SK-N-DZ (cell line): ENCODE data around the gene ERFE.

Experiments
- DNase-seq: peaks from one replicate; pipeline ENCODE4 v3.0.0-alpha.2; 2015; ENCODE audit warnings: low spot score

ERFE gene

GRCh38 chr2:238139196-238140039 is 19.4 kb upstream of the ERFE start:
- DNase-seq, result peak; percentile 59

GRCh38 chr2:238140040-238140439 is 18.7 kb upstream of the ERFE start:
- no peak for DNase-seq

GRCh38 chr2:238140721-238141540 is 17.8 kb upstream of the ERFE start:
- DNase-seq, result no peak

- DNase-seq, result no peak
Measured at GRCh38 chr2:238141541-238142318, 17.0 kb upstream of the ERFE start.

DNA sequence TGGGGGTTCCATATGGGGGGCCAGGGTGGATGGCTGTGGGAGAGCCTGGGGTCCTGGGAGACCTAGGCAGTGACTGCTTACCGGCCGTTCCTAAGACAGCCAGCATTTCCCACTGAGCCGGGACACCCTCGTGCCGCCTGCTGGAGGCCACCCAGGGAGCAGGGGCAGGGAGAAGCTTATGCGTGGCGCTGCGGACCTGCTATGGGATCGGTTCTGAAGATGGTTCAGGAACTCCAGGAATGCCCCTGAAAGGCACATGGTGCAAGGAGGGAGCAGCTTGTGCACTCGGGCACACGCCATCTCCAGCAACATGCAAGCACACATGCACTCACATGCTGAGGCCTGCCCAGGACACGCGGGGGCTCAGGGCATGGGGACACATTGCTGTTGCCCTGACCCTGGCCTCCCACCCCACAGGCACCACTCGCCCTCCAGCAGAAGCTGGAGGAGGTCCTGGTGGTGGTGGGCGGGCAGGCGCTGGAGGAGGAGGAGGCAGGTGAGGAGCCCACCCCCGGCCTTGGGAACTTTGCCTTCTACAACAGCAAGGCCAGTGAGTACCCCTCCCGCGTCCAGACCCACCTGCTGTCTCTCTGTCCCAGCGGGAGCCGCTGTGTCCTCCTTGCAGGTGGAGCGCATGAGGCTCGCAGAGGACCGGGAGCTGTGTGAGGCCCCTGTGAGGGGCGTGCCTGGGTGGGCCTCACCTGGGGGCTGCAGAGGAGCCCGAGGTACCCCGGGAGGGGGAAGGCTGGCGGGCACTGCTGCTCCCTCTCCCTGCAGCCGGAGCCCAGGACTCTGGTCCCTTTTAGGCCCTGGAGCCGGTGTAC is 16.2 kb upstream of the ERFE start:
- no peak for DNase-seq

- DNase-seq, result no peak
Measured at GRCh38 chr2:238143239-238143951, 15.4 kb upstream of the ERFE start.

DNA sequence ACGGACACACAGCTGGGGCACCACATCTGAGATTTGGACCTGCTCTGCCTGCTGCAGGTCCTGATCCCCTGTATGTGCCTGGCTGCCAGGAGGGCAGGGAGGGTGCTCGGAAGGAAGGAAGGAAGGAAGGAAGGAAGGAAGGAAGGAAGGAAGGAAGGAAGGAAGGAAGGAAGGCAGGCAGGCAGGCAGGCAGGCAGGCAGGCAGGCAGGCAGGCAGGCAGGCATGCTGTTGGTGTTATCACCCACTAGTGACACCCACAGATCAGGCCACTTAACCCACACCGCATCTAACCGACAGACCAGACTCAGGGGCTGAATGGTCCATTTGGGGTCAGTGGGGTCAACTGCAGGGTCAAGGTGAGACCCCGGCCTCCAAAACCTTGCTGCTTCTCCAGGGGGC is 14.5 kb upstream of the ERFE start:
- no peak for DNase-seq

DNA sequence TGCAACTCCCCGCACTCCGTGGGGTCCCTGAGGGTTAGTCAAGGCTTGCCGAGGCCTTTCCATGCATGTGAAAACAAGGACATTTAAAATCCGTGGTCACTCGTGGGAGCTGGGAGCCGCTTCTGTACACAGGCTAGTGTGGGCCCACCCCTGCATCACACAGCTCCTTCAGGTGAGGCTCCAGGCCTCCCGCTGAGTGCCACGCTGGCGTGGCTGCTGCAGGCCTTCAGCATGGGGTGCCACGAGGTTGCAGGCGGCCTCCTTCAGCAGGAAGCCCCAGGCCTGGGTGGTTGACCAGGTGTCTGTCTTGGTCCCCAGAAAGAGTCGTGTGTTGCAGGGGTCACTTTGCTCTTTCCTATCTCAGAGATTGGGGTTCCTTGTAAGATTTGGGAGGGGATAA is 13.7 kb upstream of the ERFE start:
- no peak for DNase-seq

GRCh38 chr2:238145851-238146250 is 12.9 kb upstream of the ERFE start:
- no peak for DNase-seq

GRCh38 chr2:238146884-238147544 is 11.8 kb upstream of the ERFE start:
- no peak for DNase-seq

- no peak for DNase-seq
Measured at GRCh38 chr2:238148981-238149380, 9.8 kb upstream of the ERFE start.

DNA sequence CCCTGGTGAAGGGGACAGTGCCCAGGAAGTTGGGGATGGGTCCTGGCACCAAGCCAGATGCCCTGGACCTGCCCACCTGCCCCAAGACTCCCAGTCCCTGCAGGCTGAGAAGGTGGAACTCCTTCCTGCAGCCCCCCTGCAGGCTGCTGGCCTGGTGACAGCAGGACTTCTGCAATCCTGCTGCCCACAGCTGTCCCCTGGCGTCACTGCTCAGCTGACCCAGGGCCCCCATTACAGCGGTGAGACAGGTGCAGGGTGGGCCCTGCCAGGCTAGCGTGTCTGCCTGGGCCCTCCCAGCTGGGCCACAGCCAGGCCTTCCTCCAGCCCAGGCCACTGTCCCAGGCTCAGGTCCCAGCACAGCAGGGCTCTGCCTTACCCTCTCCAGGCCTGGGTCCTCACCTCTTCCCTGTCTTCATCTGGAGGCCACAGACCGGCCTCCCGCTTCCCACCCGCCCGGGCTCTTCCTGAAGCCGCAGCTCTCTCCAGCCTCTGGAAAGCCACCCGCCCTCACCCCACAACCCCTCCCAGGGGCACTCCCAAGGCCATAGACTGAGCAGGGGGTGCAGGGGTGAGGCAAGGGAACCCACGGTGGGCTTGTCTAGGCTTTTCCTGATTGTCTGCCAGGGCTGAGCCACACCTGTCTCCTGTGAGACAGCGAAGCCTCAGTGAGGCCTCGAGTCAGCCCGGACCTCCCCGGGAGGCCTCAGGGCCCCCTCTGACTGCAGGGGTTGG is 8.8 kb upstream of the ERFE start:
- no peak for DNase-seq

- no peak for DNase-seq
Measured at GRCh38 chr2:238150686-238151085, 8.1 kb upstream of the ERFE start.

- no peak for DNase-seq
Measured at GRCh38 chr2:238151205-238151604, 7.6 kb upstream of the ERFE start.

DNA sequence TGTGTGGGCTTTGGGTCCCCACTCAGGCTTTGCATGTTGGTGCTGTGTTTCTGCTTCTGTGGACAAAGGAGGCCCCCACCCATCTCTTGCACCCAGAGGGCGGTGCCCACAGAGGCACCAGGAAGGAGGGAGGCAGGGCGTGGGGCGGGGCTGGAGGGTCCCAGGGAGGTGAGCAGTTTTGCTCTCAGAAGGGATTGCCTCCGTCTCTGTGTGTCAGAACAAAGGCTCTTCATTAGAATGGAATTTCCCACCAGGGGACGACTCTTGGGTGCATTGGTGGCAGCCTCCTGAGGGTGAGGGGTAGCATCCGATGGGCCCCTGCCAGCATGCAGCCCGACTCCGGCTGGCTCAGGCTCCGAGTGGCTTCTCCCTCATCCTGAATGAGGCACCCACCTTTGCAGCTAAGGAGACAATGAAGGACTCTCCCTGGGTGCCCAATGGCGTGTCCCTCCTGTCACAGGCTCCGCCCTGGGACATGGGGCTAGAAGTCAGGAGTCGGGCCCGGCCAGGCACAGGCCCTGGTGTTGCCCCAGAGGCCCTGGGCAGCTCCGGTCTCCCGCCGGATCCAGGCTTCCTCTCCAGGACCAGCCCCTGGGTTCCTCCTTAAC is 7.0 kb upstream of the ERFE start:
- DNase-seq, result no peak

GRCh38 chr2:238152771-238153688 is 5.7 kb upstream of the ERFE start:
- no peak for DNase-seq

- no peak for DNase-seq
Measured at GRCh38 chr2:238154570-238154969, 4.2 kb upstream of the ERFE start.
